Measurements from ENCODE around the gene COPG2. TPM values are rescaled to one million over a fixed set of nuclear protein-coding genes. Genes with fewer than 3 reads are reported as not detected.

COPG2 gene
- total and polyA plus RNA-seq, 2 donors (not counting 1 experiment from before 2014, with no cell fraction given): 6.1 to 13.4 TPM

- Histone ChIP-seq H3K4me1 (ENCODE audit: control insufficient read depth in 2 of 2, insufficient read depth in 2 of 2, low read length in 2 of 2) (peaks cover 10 to 11% of the 10 kb centered on the region in 2 donors), H3K9ac (ENCODE audit: low read length) (peak overlapping the region; percentile 75), H3K27ac (ENCODE audit: low read length in 2 of 2) (no peak overlapping the region), H3K4me3 (ENCODE audit: control extremely low read depth in 1 of 5, extremely low read depth in 1 of 5, insufficient read depth in 1 of 5, low read depth in 2 of 5, low read length in 4 of 5) (peak overlapping the region; percentile 59 to 83 (median 74)), H3K79me2 (ENCODE audit: control insufficient read depth, insufficient read depth, low read length) (no peaks in the 10 kb centered on the region), H3K36me3 (replicated peaks in 1 of 2; ENCODE audit: control extremely low read depth in 1 of 2, control insufficient read depth in 1 of 2, extremely low read depth in 1 of 2, insufficient read depth in 2 of 2, low read length in 1 of 2) (no peaks in the 10 kb centered on the region), H4K20me1 (ENCODE audit: control insufficient read depth, insufficient read depth, low read length, poor library complexity, severe bottlenecking) (no peaks in the 10 kb centered on the region), H3K4me2 (replicated peaks; ENCODE audit: low read depth, low read length, poor library complexity, severe bottlenecking) (peak overlapping the region; percentile 81), H2AFZ (ENCODE audit: insufficient read depth, low read depth, low read length, poor library complexity, severe bottlenecking) (peak overlapping the region; percentile 86), H3K27me3 (replicated peaks in 1 of 4; ENCODE audit: control extremely low read depth in 1 of 4, control insufficient read depth in 3 of 4, insufficient read depth in 4 of 4, low read length in 3 of 4) (no peaks in the 10 kb centered on the region), H3K9me3 (ENCODE audit: control extremely low read depth in 1 of 3, control insufficient read depth in 2 of 3, insufficient read depth in 1 of 3, low read length in 2 of 3) (no peaks in the 10 kb centered on the region)
- ChIA-PET POLR2A (interaction anchor here (0.6 kb wide), 1 partner anchor 462 kb away, joined by 6 read pairs; the partner anchor contains the start of gene TMEM209), CTCF (interaction anchor here (1.1 to 1.2 kb wide), 3 partner anchors 91 to 597 kb away, joined by 3 to 5 read pairs (median 5); partner anchors contain the start of gene KLHDC10)
- ATAC-seq (ENCODE audit: low read depth) (no peak), DNase-seq (no peak)
- peaks cover 15% of the 10 kb centered on the region for H3K4me1 Mint-ChIP-seq
- intact Hi-C loops (cut with micrococcal nuclease): loop anchor here (1.0 to 5.0 kb wide), 5 partner anchors 65 to 1443 kb away; partner anchors contain the start of genes AHCYL2, CEP41 and KLHDC10
- no peak for TF ChIP-seq EZH2 (IDR thresholded peaks at IDR 0.05; ENCODE audit: borderline replicate concordance, insufficient read depth, low read depth, low read length, poor library complexity, severe bottlenecking)
- no peak for TF ChIP-seq CTCF (IDR thresholded peaks at IDR 0.05)
- H3K4me3 Mint-ChIP-seq: peak overlapping the region; percentile 89
- H3K27ac Mint-ChIP-seq: peak overlapping the region; percentile 81
- H3K27me3 Mint-ChIP-seq: peaks cover 5% of the 10 kb centered on the region
- 20% methylated on average over 16 of the region's 19 CpGs for WGBS (ENCODE audit: insufficient coverage)
- H3K9me3 Mint-ChIP-seq (ENCODE audit: insufficient read depth): no peaks in the 10 kb centered on the region
Measured at GRCh38 chr7:130667593-130668257, 823 bp downstream of the COPG2 start.

GRCh38 chr7:130662426-130662825 lies 6.1 kb downstream of the COPG2 start:
- ChIA-PET CTCF (interaction anchor here (1.4 kb wide), 1 partner anchor 96 kb away, joined by 5 read pairs; no protein-coding TSS in a partner anchor), POLR2A (no interaction called here)
- no peaks in the 10 kb centered on the region for H3K4me1 ChIP-seq (ENCODE audit: control insufficient read depth in 2 of 2, insufficient read depth in 2 of 2, low read length in 2 of 2)
- H3K36me3 ChIP-seq (replicated peaks in 1 of 2; ENCODE audit: control extremely low read depth in 1 of 2, control insufficient read depth in 1 of 2, extremely low read depth in 1 of 2, insufficient read depth in 2 of 2, low read length in 1 of 2): peaks cover 3 to 10% of the 10 kb centered on the region in 2 experiments
- H3K4me3 Mint-ChIP-seq: no peak overlapping the region
- H3K27ac Mint-ChIP-seq: no peak overlapping the region
- H3K9me3 Mint-ChIP-seq (ENCODE audit: insufficient read depth): no peaks in the 10 kb centered on the region
- H3K27me3 Mint-ChIP-seq: no peaks in the 10 kb centered on the region
- intact Hi-C loops (cut with micrococcal nuclease): no loop called here
- H4K20me1 ChIP-seq (ENCODE audit: control insufficient read depth, insufficient read depth, low read length, poor library complexity, severe bottlenecking): no peaks in the 10 kb centered on the region
- no peaks in the 10 kb centered on the region for H3K9me3 ChIP-seq (ENCODE audit: control extremely low read depth in 1 of 3, control insufficient read depth in 2 of 3, insufficient read depth in 1 of 3, low read length in 2 of 3)
- H3K4me2 ChIP-seq (replicated peaks; ENCODE audit: low read depth, low read length, poor library complexity, severe bottlenecking): no peak overlapping the region
- no peaks in the 10 kb centered on the region for H3K79me2 ChIP-seq (ENCODE audit: control insufficient read depth, insufficient read depth, low read length)
- no peaks in the 10 kb centered on the region for H3K27me3 ChIP-seq (replicated peaks in 1 of 4; ENCODE audit: control extremely low read depth in 1 of 4, control insufficient read depth in 3 of 4, insufficient read depth in 4 of 4, low read length in 3 of 4)
- WGBS (ENCODE audit: insufficient coverage): no CpG with 5 or more reads among the region's 2 CpGs
- no peak overlapping the region for H3K27ac ChIP-seq (ENCODE audit: low read length in 2 of 2)
- DNase-seq: no peak
- no peak overlapping the region for H2AFZ ChIP-seq (ENCODE audit: insufficient read depth, low read depth, low read length, poor library complexity, severe bottlenecking)
- TF ChIP-seq CTCF (IDR thresholded peaks at IDR 0.05): no peak
- no peak for TF ChIP-seq EZH2 (IDR thresholded peaks at IDR 0.05; ENCODE audit: borderline replicate concordance, insufficient read depth, low read depth, low read length, poor library complexity, severe bottlenecking)
- H3K4me3 ChIP-seq (ENCODE audit: control extremely low read depth in 1 of 5, extremely low read depth in 1 of 5, insufficient read depth in 1 of 5, low read depth in 2 of 5, low read length in 4 of 5): no peak overlapping the region
- no peak for ATAC-seq (ENCODE audit: low read depth)
- H3K4me1 Mint-ChIP-seq: peaks cover under 1% of the 10 kb centered on the region
- no peak overlapping the region for H3K9ac ChIP-seq (ENCODE audit: low read length)

Data from B cell (primary cell).